ENCODE measurements around the gene POLDIP2. TPM values are rescaled to one million over a fixed set of nuclear protein-coding genes. Genes with fewer than 3 reads are reported as not detected.
A peak's percentile ranks its signal among the peaks of the same experiment; 100 is the strongest.

The POLDIP2 gene
- total RNA-seq, 4 donors from 2014 or later, result 37.7 to 53.0 (median 41.2) TPM

GRCh38 chr17:28370035-28370743, 12.9 kb upstream of the POLDIP2 start, which contains the start of gene VTN:
Gene VTN, minus strand, starts transcription at chr17:28370307. Its CDS starts 104 bp downstream, at chr17:28370203.
- Histone ChIP-seq H3K27me3 (no peaks in the 10 kb centered on the region), H3K36me3 (no peaks in the 10 kb centered on the region), H3K27ac (peak within 1 kb of the TSS; percentile 77 to 83), H3K9me3 (no peaks in the 10 kb centered on the region), H3K4me3 (peak within 1 kb of the TSS; percentile 50 to 55), H3K4me1 (peaks cover 5 to 10% of the 10 kb centered on the region in 2 donors)
- DNase-seq, result peak in 1 of 2 donors; percentile 44
- TF ChIP-seq, protein P1, sequence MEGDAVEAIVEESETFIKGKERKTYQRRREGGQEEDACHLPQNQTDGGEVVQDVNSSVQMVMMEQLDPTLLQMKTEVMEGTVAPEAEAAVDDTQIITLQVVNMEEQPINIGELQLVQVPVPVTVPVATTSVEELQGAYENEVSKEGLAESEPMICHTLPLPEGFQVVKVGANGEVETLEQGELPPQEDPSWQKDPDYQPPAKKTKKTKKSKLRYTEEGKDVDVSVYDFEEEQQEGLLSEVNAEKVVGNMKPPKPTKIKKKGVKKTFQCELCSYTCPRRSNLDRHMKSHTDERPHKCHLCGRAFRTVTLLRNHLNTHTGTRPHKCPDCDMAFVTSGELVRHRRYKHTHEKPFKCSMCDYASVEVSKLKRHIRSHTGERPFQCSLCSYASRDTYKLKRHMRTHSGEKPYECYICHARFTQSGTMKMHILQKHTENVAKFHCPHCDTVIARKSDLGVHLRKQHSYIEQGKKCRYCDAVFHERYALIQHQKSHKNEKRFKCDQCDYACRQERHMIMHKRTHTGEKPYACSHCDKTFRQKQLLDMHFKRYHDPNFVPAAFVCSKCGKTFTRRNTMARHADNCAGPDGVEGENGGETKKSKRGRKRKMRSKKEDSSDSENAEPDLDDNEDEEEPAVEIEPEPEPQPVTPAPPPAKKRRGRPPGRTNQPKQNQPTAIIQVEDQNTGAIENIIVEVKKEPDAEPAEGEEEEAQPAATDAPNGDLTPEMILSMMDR (IDR thresholded peaks at IDR 0.05), result no peak
- no peak for TF ChIP-seq POLR2A (IDR thresholded peaks at IDR 0.05)
- intact Hi-C loops (cut with DNase I; ENCODE audit: low total_unique reads), result no loop called here

- peaks cover 5 to 10% of the 10 kb centered on the region in 2 donors for H3K4me1 ChIP-seq
- no peak overlapping the region for H3K4me3 ChIP-seq
- no peak for TF ChIP-seq POLR2A (IDR thresholded peaks at IDR 0.05)
- TF ChIP-seq, protein P1 (IDR thresholded peaks at IDR 0.05), result no peak
- H3K27ac ChIP-seq, result no peak overlapping the region
- no peaks in the 10 kb centered on the region for H3K9me3 ChIP-seq
- DNase-seq, result no peak
- no peaks in the 10 kb centered on the region for H3K36me3 ChIP-seq
- intact Hi-C loops (cut with DNase I; ENCODE audit: low total_unique reads), result no loop called here
- no peaks in the 10 kb centered on the region for H3K27me3 ChIP-seq
Measured at GRCh38 chr17:28369684-28370034, 12.3 kb upstream of the POLDIP2 start.

GRCh38 chr17:28368915-28369683, 11.8 kb upstream of the POLDIP2 start:
- intact Hi-C loops (cut with DNase I; ENCODE audit: low total_unique reads), result no loop called here
- Histone ChIP-seq H3K27me3 (no peaks in the 10 kb centered on the region), H3K4me1 (peaks cover 5 to 10% of the 10 kb centered on the region in 2 donors), H3K27ac (no peak overlapping the region), H3K9me3 (no peaks in the 10 kb centered on the region), H3K4me3 (no peak overlapping the region), H3K36me3 (no peaks in the 10 kb centered on the region)
- no peak for DNase-seq
- TF ChIP-seq, protein P1 (IDR thresholded peaks at IDR 0.05), result no peak
- no peak for TF ChIP-seq POLR2A (IDR thresholded peaks at IDR 0.05)

- no peak for TF ChIP-seq POLR2A (IDR thresholded peaks at IDR 0.05)
- TF ChIP-seq, protein P1 (IDR thresholded peaks at IDR 0.05), result no peak
- Histone ChIP-seq H3K4me3 (no peak overlapping the region), H3K27me3 (no peaks in the 10 kb centered on the region), H3K36me3 (no peaks in the 10 kb centered on the region), H3K9me3 (no peaks in the 10 kb centered on the region), H3K4me1 (peaks cover 5 to 7% of the 10 kb centered on the region in 2 donors), H3K27ac (no peak overlapping the region)
- no peak for DNase-seq
- intact Hi-C loops (cut with DNase I; ENCODE audit: low total_unique reads), result no loop called here
Measured at GRCh38 chr17:28368306-28368831, 11.0 kb upstream of the POLDIP2 start.
